Progenitor cell of endocrine pancreas (in vitro differentiated cells): ENCODE data around the gene TMEM258. TPM values are rescaled to one million over a fixed set of nuclear protein-coding genes. Genes with fewer than 3 reads are reported as not detected.

Experiments
- DNase-seq: peaks from one replicate; pipeline ENCODE4 v3.0.0; 2021; ENCODE audit warnings: low spot score; ENCODE audit not compliant: unreplicated experiment
- H3K27ac Mint-ChIP-seq: 2 replicates; pipeline ENCODE4 v1.8.0; 2021; ENCODE audit warnings: mild to moderate bottlenecking, moderate library complexity, mixed read lengths
- H3K27me3 Mint-ChIP-seq: 2 replicates; pipeline ENCODE4 v1.8.0; 2021; ENCODE audit warnings: mixed read lengths
- H3K36me3 Mint-ChIP-seq: 2 replicates; pipeline ENCODE4 v1.8.0; 2022; ENCODE audit warnings: mixed read lengths; ENCODE audit not compliant: insufficient read depth
- H3K4me1 Mint-ChIP-seq: 2 replicates; pipeline ENCODE4 v1.8.0; 2021; ENCODE audit warnings: low read depth, mixed read lengths
- H3K4me3 Mint-ChIP-seq: 2 replicates; pipeline ENCODE4 v1.8.0; 2021; ENCODE audit warnings: low read depth, mild to moderate bottlenecking, moderate library complexity, mixed read lengths
- H3K9me3 Mint-ChIP-seq: 2 replicates; pipeline ENCODE4 v1.8.0; 2021; ENCODE audit warnings: low read depth, mixed read lengths
- CTCF ChIP-seq: fragments of 200-600 bp; sonication (generic); IDR thresholded peaks from one replicate; pipeline ENCODE4 v1.5.0; 2021; ENCODE audit warnings: antibody characterized with exemption, mild to moderate bottlenecking; ENCODE audit not compliant: unreplicated experiment
- total RNA-seq: library from RNA; stranded (reverse); gene quantifications from 2 replicates; pipeline ENCODE4 v1.2.1, GENCODE V29; 2021

TMEM258 gene
- total RNA-seq, 1 donor from 2014 or later, result 185 TPM

DNA sequence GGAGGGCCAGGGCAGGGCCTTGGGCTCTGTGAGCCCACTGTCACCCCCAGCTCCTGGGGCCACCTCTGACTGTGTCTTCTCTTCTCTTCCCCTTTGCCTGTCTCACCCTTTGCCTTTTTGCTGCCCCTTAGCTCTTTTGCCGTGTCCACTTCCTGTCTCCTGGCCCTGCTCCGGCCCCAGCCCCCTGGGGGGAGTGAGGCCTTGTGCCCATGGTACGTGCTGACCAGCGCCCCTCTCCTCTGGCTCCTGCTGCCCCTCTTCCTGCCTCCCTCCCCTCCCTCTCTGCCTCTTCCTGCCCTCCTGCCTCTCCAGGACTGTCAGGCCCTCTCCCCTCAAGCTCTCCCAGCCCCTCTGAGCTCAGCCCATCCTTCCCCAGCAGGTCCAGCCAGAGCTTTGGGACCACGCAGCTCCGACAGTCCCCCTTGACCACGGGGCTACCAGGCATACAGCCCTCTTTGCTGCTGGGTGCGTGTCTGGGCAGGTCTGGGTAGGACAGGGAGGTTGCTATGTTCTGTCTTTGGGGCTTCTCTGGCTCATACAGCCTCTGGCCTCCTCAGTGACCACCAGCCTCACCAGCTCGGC lies 11.7 kb downstream of the TMEM258 start:
- H3K4me3 Mint-ChIP-seq, result no peak overlapping the region
- no peak for TF ChIP-seq CTCF
- H3K9me3 Mint-ChIP-seq, result no peaks in the 10 kb centered on the region
- H3K27ac Mint-ChIP-seq, result no peak overlapping the region
- no peaks in the 10 kb centered on the region for H3K27me3 Mint-ChIP-seq
- peaks cover 17% of the 10 kb centered on the region for H3K36me3 Mint-ChIP-seq
- H3K4me1 Mint-ChIP-seq, result peaks cover 14% of the 10 kb centered on the region
- DNase-seq, result no peak

- Mint-ChIP-seq H3K4me3 (no peak overlapping the region), H3K9me3 (no peaks in the 10 kb centered on the region), H3K27ac (no peak overlapping the region), H3K36me3 (peaks cover 16% of the 10 kb centered on the region), H3K27me3 (no peaks in the 10 kb centered on the region), H3K4me1 (peaks cover 11% of the 10 kb centered on the region)
- TF ChIP-seq CTCF, result no peak
- no peak for DNase-seq
Observed at GRCh38 chr11:61779666-61780525, 12.5 kb downstream of the TMEM258 start.

DNA sequence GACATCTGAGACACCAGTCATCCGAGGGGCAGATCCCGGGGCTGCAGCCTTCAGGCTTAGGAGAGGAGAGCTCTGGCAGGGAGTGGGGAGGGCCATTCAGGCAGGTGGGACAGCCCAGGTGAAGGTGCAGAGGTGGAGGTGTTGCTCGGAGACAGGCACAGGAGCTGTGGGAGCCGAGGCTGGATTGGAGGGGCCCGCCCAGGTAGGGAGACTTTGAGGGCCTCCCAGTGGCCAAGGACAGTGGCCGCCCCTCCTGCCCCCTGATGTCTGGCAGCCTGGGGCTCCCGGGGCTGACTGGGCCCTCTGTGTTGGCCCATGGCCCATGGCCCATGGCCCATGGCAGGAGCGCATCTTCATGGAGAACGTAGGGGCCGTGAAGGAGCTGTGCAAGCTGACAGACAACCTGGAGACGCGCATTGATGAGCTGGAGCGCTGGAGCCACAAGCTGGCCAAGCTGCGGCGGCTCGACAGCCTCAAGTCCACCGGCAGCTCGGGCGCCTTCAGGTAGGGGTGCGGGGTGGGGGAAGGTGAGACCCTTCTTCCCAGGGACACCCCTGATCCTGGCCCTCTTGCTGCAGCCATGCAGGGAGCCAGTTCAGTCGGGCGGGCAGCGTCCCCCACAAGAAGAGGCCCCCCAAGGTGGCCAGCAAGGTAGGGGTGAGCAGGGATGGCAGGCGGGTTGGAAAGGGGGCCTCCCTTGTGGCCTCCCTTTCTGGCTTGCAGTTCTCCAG lies 13.3 kb downstream of the TMEM258 start:
- no peaks in the 10 kb centered on the region for H3K27me3 Mint-ChIP-seq
- H3K36me3 Mint-ChIP-seq, result peaks cover 14% of the 10 kb centered on the region
- TF ChIP-seq CTCF, result no peak
- peaks cover 3% of the 10 kb centered on the region for H3K4me1 Mint-ChIP-seq
- no peaks in the 10 kb centered on the region for H3K9me3 Mint-ChIP-seq
- H3K27ac Mint-ChIP-seq, result no peak overlapping the region
- H3K4me3 Mint-ChIP-seq, result no peak overlapping the region
- DNase-seq, result no peak

GRCh38 chr11:61778357-61778886 lies 14.0 kb downstream of the TMEM258 start:
- Mint-ChIP-seq H3K4me1 (no peaks in the 10 kb centered on the region), H3K9me3 (no peaks in the 10 kb centered on the region), H3K4me3 (no peak overlapping the region), H3K36me3 (peaks cover 14% of the 10 kb centered on the region), H3K27me3 (no peaks in the 10 kb centered on the region), H3K27ac (no peak overlapping the region)
- no peak for DNase-seq
- TF ChIP-seq CTCF, result no peak
